Fibroblast of pulmonary artery (primary cell): Measurements from ENCODE around the gene TAAR5.
"Not testable (repeated sequence)": the region's sequence is repeated elsewhere in the genome, so short reads cannot be mapped to it uniquely, and the experiment has no call there.

Experiments used
- DNase-seq: peaks from one replicate; pipeline ENCODE4 v3.0.0-alpha.2; 2010; ENCODE audit warnings: low read depth
- H3K4me3 ChIP-seq: replicated peaks from 2 replicates; pipeline ENCODE4 v1.5.1; 2011; ENCODE audit warnings: low read depth, mild to moderate bottlenecking, control low read depth, low read length, moderate library complexity
- TF ChIP-seq, protein P1 (sequence below): IDR thresholded peaks from 2 replicates; pipeline ENCODE4 v1.5.1; 2011; ENCODE audit warnings: mild to moderate bottlenecking, control low read depth, low read length, inconsistent platforms; ENCODE audit errors: missing control alignments

The TAAR5 gene

DNA sequence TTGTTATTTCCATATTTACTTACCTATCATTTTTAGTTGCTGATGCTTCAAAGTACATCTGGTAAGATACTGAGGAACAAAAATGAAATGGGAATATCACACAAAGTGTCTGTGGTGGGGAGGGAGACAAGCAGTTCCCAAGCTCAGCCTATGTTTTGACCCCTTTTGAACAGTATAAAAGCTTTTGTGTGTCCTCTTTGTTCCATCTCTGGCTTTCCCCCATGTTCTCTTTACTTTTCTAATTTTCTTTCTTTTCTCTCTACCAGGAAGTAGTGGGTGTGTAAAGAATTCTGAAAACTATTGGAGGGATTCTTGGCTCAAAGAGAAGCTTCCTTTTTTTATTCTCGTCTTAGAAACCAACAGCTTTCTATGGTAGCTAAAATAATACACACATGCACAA, 27.1 kb upstream of the TAAR5 start:
- no peak overlapping the region for H3K4me3 ChIP-seq
- DNase-seq = no peak

DNA sequence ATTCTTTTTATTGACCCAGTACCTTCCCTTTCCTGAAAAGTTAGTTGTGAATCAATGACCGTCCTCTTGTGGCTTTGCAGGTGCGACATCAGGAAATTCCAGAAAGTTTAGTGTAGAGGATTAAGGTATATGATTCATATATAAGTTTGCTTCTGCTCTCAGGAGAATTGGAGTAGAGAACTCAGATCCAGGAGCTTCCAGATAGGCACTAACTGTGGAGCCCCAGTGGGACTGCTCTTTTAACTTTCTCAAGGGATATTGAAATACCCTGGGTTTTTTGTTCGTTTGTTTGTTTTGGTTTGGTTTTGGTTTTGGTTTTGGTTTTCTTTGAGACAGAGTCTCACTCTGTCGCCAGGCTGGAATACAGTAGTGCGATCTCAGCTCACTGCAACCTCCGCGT, 25.0 kb upstream of the TAAR5 start:
- H3K4me3 ChIP-seq = no peak overlapping the region
- no peak for DNase-seq
- TF ChIP-seq, protein P1, sequence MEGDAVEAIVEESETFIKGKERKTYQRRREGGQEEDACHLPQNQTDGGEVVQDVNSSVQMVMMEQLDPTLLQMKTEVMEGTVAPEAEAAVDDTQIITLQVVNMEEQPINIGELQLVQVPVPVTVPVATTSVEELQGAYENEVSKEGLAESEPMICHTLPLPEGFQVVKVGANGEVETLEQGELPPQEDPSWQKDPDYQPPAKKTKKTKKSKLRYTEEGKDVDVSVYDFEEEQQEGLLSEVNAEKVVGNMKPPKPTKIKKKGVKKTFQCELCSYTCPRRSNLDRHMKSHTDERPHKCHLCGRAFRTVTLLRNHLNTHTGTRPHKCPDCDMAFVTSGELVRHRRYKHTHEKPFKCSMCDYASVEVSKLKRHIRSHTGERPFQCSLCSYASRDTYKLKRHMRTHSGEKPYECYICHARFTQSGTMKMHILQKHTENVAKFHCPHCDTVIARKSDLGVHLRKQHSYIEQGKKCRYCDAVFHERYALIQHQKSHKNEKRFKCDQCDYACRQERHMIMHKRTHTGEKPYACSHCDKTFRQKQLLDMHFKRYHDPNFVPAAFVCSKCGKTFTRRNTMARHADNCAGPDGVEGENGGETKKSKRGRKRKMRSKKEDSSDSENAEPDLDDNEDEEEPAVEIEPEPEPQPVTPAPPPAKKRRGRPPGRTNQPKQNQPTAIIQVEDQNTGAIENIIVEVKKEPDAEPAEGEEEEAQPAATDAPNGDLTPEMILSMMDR = no peak

More for the DNA sequence above, 27.1 kb upstream of the TAAR5 start:
- TF ChIP-seq, protein P1 = no peak

DNA sequence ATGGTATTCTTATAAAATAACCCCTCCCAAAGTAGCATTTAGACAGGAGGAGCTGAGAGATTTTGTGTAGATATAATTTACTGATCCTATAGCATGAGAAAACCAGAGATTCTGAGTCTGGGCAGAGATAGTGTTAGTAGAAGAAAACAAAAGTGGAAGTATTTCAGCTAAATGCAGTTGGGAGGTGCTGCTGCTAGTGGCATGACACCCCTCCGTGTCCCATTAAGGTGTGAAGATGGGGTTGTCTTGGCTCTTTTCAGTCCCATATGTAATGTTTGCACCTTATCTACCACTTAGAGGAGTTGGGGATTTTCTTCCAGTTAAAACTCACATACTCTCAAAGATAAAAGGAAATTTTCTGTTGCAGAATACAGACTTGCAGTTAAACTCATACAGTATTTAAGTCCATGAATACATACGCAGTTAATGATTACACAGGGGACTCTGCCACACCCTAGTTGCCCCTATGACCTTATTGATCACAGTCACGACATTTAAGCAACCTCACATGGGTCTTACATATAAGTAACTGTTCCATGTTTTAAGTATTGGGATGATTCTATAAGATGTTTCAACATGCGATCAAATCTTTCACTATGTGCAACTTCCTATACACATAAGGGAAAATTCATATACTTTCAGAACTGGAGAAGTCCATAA, 23.0 kb upstream of the TAAR5 start:
- TF ChIP-seq, protein P1 = no peak
- H3K4me3 ChIP-seq = no peak overlapping the region
- no peak for DNase-seq

DNA sequence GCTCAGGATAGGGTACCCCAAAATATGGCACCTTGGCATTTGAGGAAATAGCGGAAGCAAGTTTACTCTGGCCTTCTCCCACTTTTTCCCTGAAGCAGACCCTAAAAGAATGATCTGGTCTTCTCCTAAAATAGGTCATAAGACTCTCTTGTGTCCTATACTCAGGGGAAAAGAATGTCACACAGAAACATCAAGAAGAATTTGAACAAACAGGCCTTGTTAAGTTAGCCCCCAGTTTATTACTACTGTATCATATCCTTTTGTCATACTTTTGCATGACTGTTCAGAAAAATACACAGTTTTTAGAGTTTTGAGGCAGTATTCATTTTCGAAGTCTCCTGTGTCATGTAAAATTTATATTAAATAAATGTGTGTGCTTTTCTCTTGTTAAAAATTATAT, 22.1 kb upstream of the TAAR5 start:
- H3K4me3 ChIP-seq = no peak overlapping the region
- DNase-seq = no peak
- TF ChIP-seq, protein P1 = no peak

DNA sequence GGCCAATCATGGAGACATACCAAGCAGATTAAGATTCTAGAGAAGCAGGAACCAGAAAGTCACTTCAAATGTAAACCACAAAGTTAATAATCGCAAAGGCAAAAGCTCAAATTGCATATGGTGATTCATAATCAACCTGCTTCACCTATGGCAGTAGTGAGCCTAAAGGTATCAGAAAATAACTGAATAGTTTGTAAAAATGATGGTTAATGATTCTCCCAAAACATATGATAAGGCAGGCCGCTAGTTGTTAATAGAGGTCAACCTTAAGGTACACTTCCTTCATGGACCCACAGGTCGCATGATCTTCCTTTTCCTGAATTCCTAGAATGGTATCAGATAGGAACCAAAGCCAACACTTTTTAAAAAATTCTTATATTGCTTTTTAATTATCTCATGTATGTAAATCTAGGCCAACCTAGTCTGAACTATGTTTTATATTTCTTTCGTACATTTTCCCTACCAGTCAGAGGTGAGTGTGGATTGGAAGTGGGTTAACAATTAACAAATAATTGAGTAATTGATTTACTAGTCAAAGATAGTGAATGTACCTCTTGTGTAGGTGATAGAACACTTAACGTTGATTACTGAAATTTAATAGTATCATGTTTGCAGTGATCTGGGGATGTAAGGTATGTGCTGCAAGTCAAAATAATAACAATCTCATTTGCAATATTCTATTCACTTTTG, 18.1 kb upstream of the TAAR5 start:
- H3K4me3 ChIP-seq = no peak overlapping the region
- TF ChIP-seq, protein P1 = no peak

DNA sequence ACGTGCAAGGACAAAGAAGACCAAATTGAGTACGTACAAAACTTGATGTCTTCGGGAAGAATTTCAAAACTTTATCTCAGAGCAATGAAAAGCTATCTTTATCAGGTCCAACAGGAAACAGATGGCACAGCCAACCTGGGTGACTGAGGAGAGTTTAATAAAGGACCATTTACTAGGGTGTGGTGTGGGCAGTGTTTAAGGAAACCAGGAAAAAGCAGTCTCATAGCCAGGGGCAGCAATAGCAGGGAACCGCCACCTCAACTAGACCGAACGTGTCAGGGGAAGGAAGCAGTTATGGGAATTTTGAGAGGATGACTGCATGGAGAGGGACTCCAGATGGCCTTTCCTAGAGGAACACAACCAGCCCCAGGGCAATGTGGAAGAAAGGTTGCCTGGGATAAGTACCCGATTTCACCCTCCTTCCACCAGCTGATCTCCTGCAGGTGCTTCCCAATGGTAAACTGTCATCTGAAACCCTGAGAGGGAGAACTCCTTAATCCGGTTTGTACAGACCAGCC, 15.2 kb upstream of the TAAR5 start:
- DNase-seq = no peak

More for the DNA sequence above, 18.1 kb upstream of the TAAR5 start:
- DNase-seq = no peak

DNA sequence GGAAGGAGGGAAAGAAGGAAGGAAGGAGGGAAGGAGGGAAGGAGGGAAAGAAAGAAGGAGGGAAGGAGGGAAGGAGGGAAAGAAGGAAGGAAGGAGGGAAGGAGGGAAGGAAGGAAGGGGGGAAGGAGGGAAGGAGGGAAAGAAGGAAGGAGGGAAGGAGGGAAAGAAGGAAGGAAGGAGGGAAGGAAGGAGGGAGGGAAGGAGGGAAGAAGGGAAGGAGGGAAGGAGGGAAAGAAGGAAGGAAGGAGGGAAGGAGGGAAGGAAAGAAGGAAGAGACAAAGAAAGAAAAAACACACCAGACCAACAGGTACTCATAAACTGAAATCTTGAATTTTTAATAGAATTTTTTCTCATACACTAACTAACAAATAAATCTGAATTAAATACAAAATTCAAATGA, 11.4 kb upstream of the TAAR5 start:
- DNase-seq, H3K4me3 ChIP-seq: not testable (repeated sequence)

More for the DNA sequence above, 15.2 kb upstream of the TAAR5 start:
- TF ChIP-seq, protein P1 = no peak
- no peak overlapping the region for H3K4me3 ChIP-seq
